ENCODE results near the gene CSHL1. TPM values are rescaled to one million over a fixed set of nuclear protein-coding genes. Genes with fewer than 3 reads are reported as not detected.
"Not testable (repeated sequence)": the region's sequence is repeated elsewhere in the genome, so short reads cannot be mapped to it uniquely, and the experiment has no call there.

The CSHL1 gene
- polyA plus RNA-seq, 2 donors, result not detected

GRCh38 chr17:63896524-63897354, 14.3 kb downstream of the CSHL1 start, which contains the start of gene CSH1:
Gene CSH1 (minus strand): TSS chr17:63896574. CDS start chr17:63896511, 63 bp downstream.
- H3K27ac ChIP-seq (ENCODE audit: low read depth in 2 of 2, low read length in 1 of 2); H3K27me3 ChIP-seq (ENCODE audit: control insufficient read depth in 1 of 2, insufficient read depth in 2 of 2, low read length in 2 of 2); H3K36me3 ChIP-seq (ENCODE audit: control insufficient read depth in 2 of 2, insufficient read depth in 2 of 2, low read length in 1 of 2); H3K4me1 ChIP-seq (ENCODE audit: control insufficient read depth in 2 of 2, insufficient read depth in 2 of 2, low read length in 1 of 2); H3K4me3 ChIP-seq (ENCODE audit: low read depth in 1 of 2, low read length in 2 of 2); H3K9me3 ChIP-seq (ENCODE audit: control insufficient read depth in 2 of 2, insufficient read depth in 1 of 2, low read depth in 1 of 2, low read length in 1 of 2): not testable (repeated sequence)
- 89 to 98% methylated on average over 8 to 9 of the region's 14 CpGs for WGBS, 2 donors

- H3K9me3 ChIP-seq (ENCODE audit: control insufficient read depth in 2 of 2, insufficient read depth in 1 of 2, low read depth in 1 of 2, low read length in 1 of 2); H3K27me3 ChIP-seq (ENCODE audit: control insufficient read depth in 1 of 2, insufficient read depth in 2 of 2, low read length in 2 of 2); H3K4me3 ChIP-seq (ENCODE audit: low read depth in 1 of 2, low read length in 2 of 2); H3K27ac ChIP-seq (ENCODE audit: low read depth in 2 of 2, low read length in 1 of 2); H3K36me3 ChIP-seq (ENCODE audit: control insufficient read depth in 2 of 2, insufficient read depth in 2 of 2, low read length in 1 of 2); H3K4me1 ChIP-seq (ENCODE audit: control insufficient read depth in 2 of 2, insufficient read depth in 2 of 2, low read length in 1 of 2): not testable (repeated sequence)
- 91 to 92% methylated on average over 4 to 10 of the region's 10 CpGs for WGBS, 2 donors
Measured at GRCh38 chr17:63894821-63895220, 16.2 kb downstream of the CSHL1 start.

GRCh38 chr17:63894021-63894420, 17.0 kb downstream of the CSHL1 start:
- not testable (repeated sequence) for H3K27me3 ChIP-seq (ENCODE audit: control insufficient read depth in 1 of 2, insufficient read depth in 2 of 2, low read length in 2 of 2); H3K27ac ChIP-seq (ENCODE audit: low read depth in 2 of 2, low read length in 1 of 2); H3K36me3 ChIP-seq (ENCODE audit: control insufficient read depth in 2 of 2, insufficient read depth in 2 of 2, low read length in 1 of 2); H3K4me1 ChIP-seq (ENCODE audit: control insufficient read depth in 2 of 2, insufficient read depth in 2 of 2, low read length in 1 of 2); H3K4me3 ChIP-seq (ENCODE audit: low read depth in 1 of 2, low read length in 2 of 2); H3K9me3 ChIP-seq (ENCODE audit: control insufficient read depth in 2 of 2, insufficient read depth in 1 of 2, low read depth in 1 of 2, low read length in 1 of 2)
- WGBS, 2 donors, result 61 to 62% methylated on average over 3 of the region's 3 CpGs

GRCh38 chr17:63892316-63893037, 18.6 kb downstream of the CSHL1 start:
- not testable (repeated sequence) for H3K27ac ChIP-seq (ENCODE audit: low read depth in 2 of 2, low read length in 1 of 2); H3K9me3 ChIP-seq (ENCODE audit: control insufficient read depth in 2 of 2, insufficient read depth in 1 of 2, low read depth in 1 of 2, low read length in 1 of 2); H3K4me3 ChIP-seq (ENCODE audit: low read depth in 1 of 2, low read length in 2 of 2); H3K4me1 ChIP-seq (ENCODE audit: control insufficient read depth in 2 of 2, insufficient read depth in 2 of 2, low read length in 1 of 2); H3K27me3 ChIP-seq (ENCODE audit: control insufficient read depth in 1 of 2, insufficient read depth in 2 of 2, low read length in 2 of 2); H3K36me3 ChIP-seq (ENCODE audit: control insufficient read depth in 2 of 2, insufficient read depth in 2 of 2, low read length in 1 of 2)
- WGBS, 2 donors, result 51 to 69% methylated on average over 10 to 11 of the region's 11 CpGs

- not testable (repeated sequence) for H3K4me1 ChIP-seq (ENCODE audit: control insufficient read depth in 2 of 2, insufficient read depth in 2 of 2, low read length in 1 of 2); H3K36me3 ChIP-seq (ENCODE audit: control insufficient read depth in 2 of 2, insufficient read depth in 2 of 2, low read length in 1 of 2); H3K27ac ChIP-seq (ENCODE audit: low read depth in 2 of 2, low read length in 1 of 2); H3K4me3 ChIP-seq (ENCODE audit: low read depth in 1 of 2, low read length in 2 of 2); H3K27me3 ChIP-seq (ENCODE audit: control insufficient read depth in 1 of 2, insufficient read depth in 2 of 2, low read length in 2 of 2); H3K9me3 ChIP-seq (ENCODE audit: control insufficient read depth in 2 of 2, insufficient read depth in 1 of 2, low read depth in 1 of 2, low read length in 1 of 2)
- WGBS, 2 donors, result 34 to 40% methylated on average over 13 of the region's 13 CpGs
Measured at GRCh38 chr17:63889026-63889848, 21.8 kb downstream of the CSHL1 start.

- not testable (repeated sequence) for H3K4me1 ChIP-seq (ENCODE audit: control insufficient read depth in 2 of 2, insufficient read depth in 2 of 2, low read length in 1 of 2); H3K27ac ChIP-seq (ENCODE audit: low read depth in 2 of 2, low read length in 1 of 2); H3K9me3 ChIP-seq (ENCODE audit: control insufficient read depth in 2 of 2, insufficient read depth in 1 of 2, low read depth in 1 of 2, low read length in 1 of 2); H3K27me3 ChIP-seq (ENCODE audit: control insufficient read depth in 1 of 2, insufficient read depth in 2 of 2, low read length in 2 of 2); H3K4me3 ChIP-seq (ENCODE audit: low read depth in 1 of 2, low read length in 2 of 2); H3K36me3 ChIP-seq (ENCODE audit: control insufficient read depth in 2 of 2, insufficient read depth in 2 of 2, low read length in 1 of 2)
- 81 to 90% methylated on average over 11 of the region's 11 CpGs for WGBS, 2 donors
Measured at GRCh38 chr17:63885119-63885518, 25.9 kb downstream of the CSHL1 start.

- H3K4me1 ChIP-seq (ENCODE audit: control insufficient read depth in 2 of 2, insufficient read depth in 2 of 2, low read length in 1 of 2); H3K27ac ChIP-seq (ENCODE audit: low read depth in 2 of 2, low read length in 1 of 2); H3K27me3 ChIP-seq (ENCODE audit: control insufficient read depth in 1 of 2, insufficient read depth in 2 of 2, low read length in 2 of 2); H3K9me3 ChIP-seq (ENCODE audit: control insufficient read depth in 2 of 2, insufficient read depth in 1 of 2, low read depth in 1 of 2, low read length in 1 of 2); H3K4me3 ChIP-seq (ENCODE audit: low read depth in 1 of 2, low read length in 2 of 2); H3K36me3 ChIP-seq (ENCODE audit: control insufficient read depth in 2 of 2, insufficient read depth in 2 of 2, low read length in 1 of 2): not testable (repeated sequence)
- WGBS, 2 donors, result 79 to 82% methylated on average over 9 of the region's 9 CpGs
Measured at GRCh38 chr17:63882626-63883126, 28.4 kb downstream of the CSHL1 start.

GRCh38 chr17:63881935-63882601, 29.0 kb downstream of the CSHL1 start, which contains the start of gene GH2:
Gene GH2 (minus strand): TSS chr17:63881944. CDS start chr17:63881801, 143 bp downstream.
- H3K36me3 ChIP-seq (ENCODE audit: control insufficient read depth in 2 of 2, insufficient read depth in 2 of 2, low read length in 1 of 2), result no peaks in the 10 kb centered on the region
- H3K4me3 ChIP-seq (ENCODE audit: low read depth in 1 of 2, low read length in 2 of 2), result no peak within 1 kb of the TSS
- no peaks in the 10 kb centered on the region for H3K9me3 ChIP-seq (ENCODE audit: control insufficient read depth in 2 of 2, insufficient read depth in 1 of 2, low read depth in 1 of 2, low read length in 1 of 2)
- 39 to 41% methylated on average over 14 to 15 of the region's 15 CpGs for WGBS, 2 donors
- no peaks in the 10 kb centered on the region for H3K27me3 ChIP-seq (ENCODE audit: control insufficient read depth in 1 of 2, insufficient read depth in 2 of 2, low read length in 2 of 2)
- H3K4me1 ChIP-seq (ENCODE audit: control insufficient read depth in 2 of 2, insufficient read depth in 2 of 2, low read length in 1 of 2), result no peaks in the 10 kb centered on the region
- no peak within 1 kb of the TSS for H3K27ac ChIP-seq (ENCODE audit: low read depth in 2 of 2, low read length in 1 of 2)

- not testable (repeated sequence) for H3K27me3 ChIP-seq (ENCODE audit: control insufficient read depth in 1 of 2, insufficient read depth in 2 of 2, low read length in 2 of 2); H3K4me1 ChIP-seq (ENCODE audit: control insufficient read depth in 2 of 2, insufficient read depth in 2 of 2, low read length in 1 of 2); H3K36me3 ChIP-seq (ENCODE audit: control insufficient read depth in 2 of 2, insufficient read depth in 2 of 2, low read length in 1 of 2); H3K27ac ChIP-seq (ENCODE audit: low read depth in 2 of 2, low read length in 1 of 2); H3K9me3 ChIP-seq (ENCODE audit: control insufficient read depth in 2 of 2, insufficient read depth in 1 of 2, low read depth in 1 of 2, low read length in 1 of 2); H3K4me3 ChIP-seq (ENCODE audit: low read depth in 1 of 2, low read length in 2 of 2)
- WGBS, 2 donors, result 66 to 67% methylated on average over 11 of the region's 11 CpGs
Measured at GRCh38 chr17:63881337-63881736, 29.7 kb downstream of the CSHL1 start.
